IMR-90 (cell line): ENCODE data around the gene PRPSAP1. TPM values are rescaled to one million over a fixed set of nuclear protein-coding genes. Genes with fewer than 3 reads are reported as not detected.

Source experiments
- ATAC-seq: fragments of 200-7000 bp; cut with Tn5 transposase; 2 replicates; pipeline ENCODE4 v1.9.1; 2020; ENCODE audit warnings: low read depth, mild to moderate bottlenecking, moderate library complexity
- BruUV-seq: library from RNA; stranded (reverse); fragments of 400-500 nt; replicated peaks from 2 replicates; lab custom pipeline; 2021; lab: Mats Ljungman, UMichigan
- CTCF ChIA-PET: fragments of 300-600 bp; formaldehyde crosslinking; extraction: SDS; loops from one replicate; lab custom pipeline; 2021; ENCODE audit warnings: antibody characterized with exemption; lab: Yijun Ruan, JAX
- POLR2A ChIA-PET: fragments of 300-600 bp; sonication (Branson Sonifier 250); formaldehyde crosslinking; loops from one replicate; lab custom pipeline; 2022; ENCODE audit warnings: antibody characterized with exemption; ENCODE audit not compliant: unreplicated experiment; lab: Charles Lee
- DNase-seq: peaks from one replicate; pipeline ENCODE4 v3.0.0; 2013
- H2AFZ ChIP-seq: replicated peaks from 2 replicates; pipeline ENCODE3; 2013; ENCODE audit warnings: low read length, mild to moderate bottlenecking; ENCODE audit not compliant: poor library complexity
- H2AK5ac ChIP-seq: 2 replicates; pipeline ENCODE4 v1.6.1; 2013; ENCODE audit warnings: low read depth, low read length, inconsistent platforms
- H2AK9ac ChIP-seq: replicated peaks from 2 replicates; pipeline ENCODE3; 2013; ENCODE audit warnings: mild to moderate bottlenecking, low read depth, low read length, moderate library complexity; ENCODE audit not compliant: poor library complexity
- H2BK120ac ChIP-seq: 2 replicates; pipeline ENCODE4 v1.6.1; 2013; ENCODE audit warnings: low read depth, low read length, inconsistent platforms
- H2BK15ac ChIP-seq: 3 replicates; pipeline ENCODE4 v1.6.1; 2013; ENCODE audit warnings: low read depth, low read length, inconsistent platforms
- H2BK20ac ChIP-seq: 2 replicates; pipeline ENCODE4 v1.6.1; 2013; ENCODE audit warnings: low read depth, mild to moderate bottlenecking, inconsistent platforms, low read length, moderate library complexity
- H2BK5ac ChIP-seq: 2 replicates; pipeline ENCODE4 v1.6.1; 2013; ENCODE audit warnings: mild to moderate bottlenecking, low read depth, low read length, inconsistent platforms; ENCODE audit not compliant: poor library complexity, severe bottlenecking
- H3K14ac ChIP-seq: replicated peaks from 2 replicates; pipeline ENCODE4 v1.6.1; 2013; ENCODE audit warnings: low read depth, low read length, inconsistent platforms
- H3K18ac ChIP-seq: 2 replicates; pipeline ENCODE4 v1.6.1; 2013; ENCODE audit warnings: low read depth, low read length, control low read depth
- H3K23ac ChIP-seq: 2 replicates; pipeline ENCODE4 v1.6.1; 2013; ENCODE audit warnings: low read depth, low read length, inconsistent platforms
- H3K27ac ChIP-seq: 2 replicates; pipeline ENCODE4 v1.5.1; 2013; ENCODE audit warnings: mild to moderate bottlenecking, control low read depth, low read length; ENCODE audit not compliant: insufficient read depth
- H3K27me3 ChIP-seq: 2 replicates; pipeline ENCODE4 v1.6.1; 2013; ENCODE audit warnings: low read length; ENCODE audit not compliant: control insufficient read depth, insufficient read depth
- H3K36me3 ChIP-seq: 2 replicates; pipeline ENCODE4 v1.6.1; 2013; ENCODE audit warnings: low read length, mixed read lengths; ENCODE audit not compliant: control insufficient read depth, insufficient read depth
- H3K4ac ChIP-seq: 2 replicates; pipeline ENCODE4 v1.6.1; 2013; ENCODE audit warnings: low read depth, low read length, inconsistent platforms
- H3K4me1 ChIP-seq: 2 replicates; pipeline ENCODE4 v1.6.1; 2013; ENCODE audit warnings: low read length, mixed read lengths; ENCODE audit not compliant: control insufficient read depth, insufficient read depth
- H3K4me2 ChIP-seq: 2 replicates; pipeline ENCODE4 v1.6.1; 2013; ENCODE audit warnings: low read depth, mild to moderate bottlenecking, control low read depth, low read length, moderate library complexity
- H3K4me3 ChIP-seq: 2 replicates; pipeline ENCODE4 v1.5.1; 2013; ENCODE audit warnings: low read depth, mild to moderate bottlenecking, control low read depth, low read length, moderate library complexity; ENCODE audit not compliant: insufficient read depth
- H3K56ac ChIP-seq: 2 replicates; pipeline ENCODE4 v1.6.1; 2013; ENCODE audit warnings: low read length, inconsistent platforms; ENCODE audit not compliant: insufficient read depth; ENCODE audit errors: extremely low read depth
- H3K79me1 ChIP-seq, 2 experiments: 2 replicates each; pipeline ENCODE4 v1.6.1; 2013; ENCODE audit warnings: low read length in 2 of 2, inconsistent platforms in 1 of 2, low read depth in 1 of 2
- H3K9ac ChIP-seq: 2 replicates; pipeline ENCODE4 v1.6.1; 2013; ENCODE audit warnings: low read depth, low read length, control low read depth
- H3K9me1 ChIP-seq: 2 replicates; pipeline ENCODE4 v1.6.1; 2013; ENCODE audit warnings: low read length, inconsistent platforms; ENCODE audit not compliant: insufficient read depth
- H3K9me3 ChIP-seq: 2 replicates; pipeline ENCODE4 v1.6.1; 2013; ENCODE audit warnings: low read length; ENCODE audit not compliant: control insufficient read depth, insufficient read depth
- H4K20me1 ChIP-seq: 2 replicates; pipeline ENCODE4 v1.6.1; 2013; ENCODE audit warnings: low read length, inconsistent platforms; ENCODE audit not compliant: insufficient read depth
- H4K5ac ChIP-seq: 2 replicates; pipeline ENCODE4 v1.6.1; 2013; ENCODE audit warnings: mild to moderate bottlenecking, low read depth, low read length, control low read depth
- H4K8ac ChIP-seq, 2 experiments: 2 replicates each; pipeline ENCODE4 v1.6.1; 2013; ENCODE audit warnings: low read depth in 2 of 2, low read length in 2 of 2, control low read depth in 1 of 2, inconsistent platforms in 1 of 2
- H4K91ac ChIP-seq: 2 replicates; pipeline ENCODE4 v1.6.1; 2013; ENCODE audit warnings: low read depth, low read length, inconsistent platforms; ENCODE audit not compliant: insufficient read depth
- BHLHE40 ChIP-seq: fragments of 150-350 bp; IDR thresholded peaks from 2 replicates; pipeline ENCODE4 v1.6.1; 2016; ENCODE audit warnings: mild to moderate bottlenecking, low read depth, low read length
- CEBPB ChIP-seq: IDR thresholded peaks from 2 replicates; pipeline ENCODE4 v1.6.1; 2012; ENCODE audit warnings: low read depth, low read length, improper control_type of control experiment
- CHD1 ChIP-seq: IDR thresholded peaks from 2 replicates; pipeline ENCODE4 v1.6.1; 2012; ENCODE audit warnings: low read depth, low read length, improper control_type of control experiment
- FOS ChIP-seq: fragments of 150-350 bp; IDR thresholded peaks from 2 replicates; pipeline ENCODE4 v1.6.1; 2016; ENCODE audit warnings: low read depth, low read length
- MAFK ChIP-seq: IDR thresholded peaks from 2 replicates; pipeline ENCODE4 v1.6.1; 2012; ENCODE audit warnings: low read depth, low read length, improper control_type of control experiment
- MAZ ChIP-seq: IDR thresholded peaks from 2 replicates; pipeline ENCODE4 v1.6.1; 2012; ENCODE audit warnings: low read depth, mild to moderate bottlenecking, low read length, improper control_type of control experiment, moderate library complexity, borderline replicate concordance
- MXI1 ChIP-seq: IDR thresholded peaks from 2 replicates; pipeline ENCODE4 v1.6.1; 2012; ENCODE audit warnings: low read depth, mild to moderate bottlenecking, low read length, moderate library complexity, borderline replicate concordance
- NFE2L2 ChIP-seq: fragments of 150-350 bp; IDR thresholded peaks from 2 replicates; pipeline ENCODE4 v1.6.1; 2016; ENCODE audit warnings: low read depth, mild to moderate bottlenecking, low read length
- POLR2A ChIP-seq: IDR thresholded peaks from 2 replicates; pipeline ENCODE4 v1.6.1; 2012; ENCODE audit warnings: mild to moderate bottlenecking, low read depth, low read length
- RAD21 ChIP-seq: IDR thresholded peaks from 2 replicates; pipeline ENCODE4 v1.6.1; 2012; ENCODE audit warnings: low read length, improper control_type of control experiment
- RCOR1 ChIP-seq: IDR thresholded peaks from 2 replicates; pipeline ENCODE4 v1.6.1; 2012; ENCODE audit warnings: mild to moderate bottlenecking, low read length, improper control_type of control experiment; ENCODE audit not compliant: insufficient replicate concordance
- RFX5 ChIP-seq: IDR thresholded peaks from 2 replicates; pipeline ENCODE4 v1.8.0; 2012; ENCODE audit warnings: low read depth, mild to moderate bottlenecking, low read length, moderate library complexity
- SMC3 ChIP-seq: fragments of 150-350 bp; IDR thresholded peaks from 2 replicates; pipeline ENCODE4 v1.6.1; 2016; ENCODE audit warnings: low read depth, mild to moderate bottlenecking, antibody characterized with exemption, low read length, moderate library complexity
- WGBS, 2 experiments: methylation state at CpG; one replicate each; pipeline versions ENCODE4 v1.1.5 to v1.1.7; 2013; ENCODE audit warnings: missing lambda C conversion rate in 2 of 2; ENCODE audit not compliant: insufficient read length in 1 of 2; ENCODE audit errors: extremely low coverage in 2 of 2; 5-methylcytosine and 5-hydroxymethylcytosine counted together
- dilution Hi-C: fragments of 300-500 bp; cut with HindIII; formaldehyde crosslinking; loops from one replicate; pipeline ENCODE4 v1.14.3; 2018; ENCODE audit warnings: low sequenced_read_pairs; ENCODE audit not compliant: unreplicated experiment
- in situ Hi-C: fragments of 300-500 bp; cut with MboI; formaldehyde crosslinking; loops from 3 replicates; pipeline ENCODE4 v1.14.3; 2019; ENCODE audit warnings: low sequenced_read_pairs, inconsistent platforms, mixed read lengths
- intact Hi-C: fragments of 100-400 bp; cut with micrococcal nuclease; formaldehyde crosslinking; loops from 2 replicates; pipeline ENCODE4 v1.10.0; 2022
- polyA plus RNA-seq, 3 experiments: library from polyadenylated mRNA; depleted of rRNA; stranded (reverse); fragments of >200 nt; gene quantifications; 2 replicates each; pipeline ENCODE4 v1.2.3, GENCODE V29; 2012; ENCODE audit warnings: low replicate concordance in 1 of 3
- total RNA-seq: library from RNA; depleted of rRNA; stranded (reverse); fragments of >200 nt; gene quantifications from 2 replicates; pipeline ENCODE4 v1.2.3, GENCODE V29; 2012
- TF ChIP-seq, protein P1 (sequence below): conservative IDR thresholded peaks from 2 replicates; pipeline ENCODE4 v1.5.1; 2012; ENCODE audit warnings: mild to moderate bottlenecking, low read depth, low read length, improper control_type of control experiment
- TF ChIP-seq, protein P2 (sequence below): fragments of 150-350 bp; IDR thresholded peaks from 2 replicates; pipeline ENCODE4 v1.6.1; 2016; ENCODE audit warnings: low read depth, mild to moderate bottlenecking, low read length, moderate library complexity, borderline replicate concordance
- TF ChIP-seq, protein P3 (sequence below): fragments of 150-350 bp; IDR thresholded peaks from 2 replicates; pipeline ENCODE4 v1.6.1; 2017; ENCODE audit warnings: mild to moderate bottlenecking, antibody characterized with exemption, low read length, low read depth

Gene PRPSAP1
- total and polyA plus RNA-seq, 2 of the 4 experiments (the other 2 are of a cell fraction) = 34.4 to 48.6 TPM

DNA sequence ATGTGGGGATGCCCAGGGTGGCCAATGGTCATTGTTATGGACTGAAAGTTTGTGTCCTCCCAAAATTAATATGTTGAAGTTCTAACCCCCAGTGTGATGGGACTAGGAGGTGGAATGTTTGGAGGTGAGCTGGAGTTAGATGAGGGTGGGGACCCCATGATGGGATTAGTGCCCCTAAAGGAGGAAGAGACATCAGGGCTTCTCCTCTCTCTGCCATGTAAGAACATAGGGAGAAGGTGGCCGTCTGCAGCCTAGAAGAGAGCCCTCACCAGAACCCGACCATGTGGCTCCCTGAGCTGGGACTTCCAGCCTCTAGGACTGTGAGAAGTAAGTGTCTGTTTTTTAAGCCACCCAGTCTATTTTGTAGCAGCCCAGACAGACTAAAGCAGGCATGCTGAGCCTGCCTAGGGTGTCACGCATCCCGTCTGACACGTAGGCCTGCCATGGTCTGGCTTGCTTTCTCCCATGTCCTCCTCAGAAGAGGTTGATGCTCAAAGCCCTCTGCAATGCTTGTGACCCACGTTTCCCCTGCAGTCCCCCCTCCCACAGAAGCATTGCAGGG is 4.0 kb upstream of the PRPSAP1 start:
- Histone ChIP-seq H3K4me1 (peaks cover 9% of the 10 kb centered on the region), H3K23ac (no peak overlapping the region), H3K56ac (no peak overlapping the region), H3K36me3 (no peaks in the 10 kb centered on the region), H2AK5ac (no peak overlapping the region), H2BK120ac (no peak overlapping the region), H4K20me1 (peaks cover 3% of the 10 kb centered on the region; the same call in 1 of the 2 replicates), H2BK5ac (no peak overlapping the region), H4K5ac (no peak overlapping the region), H3K27ac (no peak overlapping the region), H3K79me1 (peaks cover 2 to 9% of the 10 kb centered on the region in 2 experiments; a peak in 3 of 4 replicates), H3K9ac (no peak overlapping the region), H3K14ac (no peak overlapping the region), H4K91ac (no peak overlapping the region), H3K4me2 (no peak overlapping the region), H3K27me3 (no peaks in the 10 kb centered on the region), H2BK20ac (no peak overlapping the region), H3K4me3 (no peak overlapping the region), H3K9me3 (no peaks in the 10 kb centered on the region), H3K9me1 (no peaks in the 10 kb centered on the region), H3K4ac (no peak overlapping the region), H2AK9ac (no peak overlapping the region), H4K8ac (no peak overlapping the region), H2AFZ (no peak overlapping the region), H2BK15ac (no peak overlapping the region), H3K18ac (no peak overlapping the region)
- ChIA-PET CTCF (interaction anchor here (1.5 kb wide), 1 partner anchor 13 kb away, joined by 6 read pairs; no protein-coding TSS in a partner anchor), POLR2A (no interaction called here)
- no peak for ATAC-seq
- no TSS peak for BruUV-seq
- WGBS, 2 experiments = 100% methylated on average over 1 of the region's 6 CpGs; no CpG with 5 or more reads in 1 of the 2 experiments
- dilution Hi-C loops (no loop called here), in situ Hi-C loops (no loop called here), intact Hi-C loops (no loop called here)
- TF ChIP-seq MAZ = no peak
- TF ChIP-seq RAD21 = no peak
- TF ChIP-seq NFE2L2 = no peak
- no peak for TF ChIP-seq BHLHE40
- no peak for TF ChIP-seq FOS
- no peak for TF ChIP-seq CEBPB
- no peak for TF ChIP-seq MXI1
- TF ChIP-seq, protein P1, sequence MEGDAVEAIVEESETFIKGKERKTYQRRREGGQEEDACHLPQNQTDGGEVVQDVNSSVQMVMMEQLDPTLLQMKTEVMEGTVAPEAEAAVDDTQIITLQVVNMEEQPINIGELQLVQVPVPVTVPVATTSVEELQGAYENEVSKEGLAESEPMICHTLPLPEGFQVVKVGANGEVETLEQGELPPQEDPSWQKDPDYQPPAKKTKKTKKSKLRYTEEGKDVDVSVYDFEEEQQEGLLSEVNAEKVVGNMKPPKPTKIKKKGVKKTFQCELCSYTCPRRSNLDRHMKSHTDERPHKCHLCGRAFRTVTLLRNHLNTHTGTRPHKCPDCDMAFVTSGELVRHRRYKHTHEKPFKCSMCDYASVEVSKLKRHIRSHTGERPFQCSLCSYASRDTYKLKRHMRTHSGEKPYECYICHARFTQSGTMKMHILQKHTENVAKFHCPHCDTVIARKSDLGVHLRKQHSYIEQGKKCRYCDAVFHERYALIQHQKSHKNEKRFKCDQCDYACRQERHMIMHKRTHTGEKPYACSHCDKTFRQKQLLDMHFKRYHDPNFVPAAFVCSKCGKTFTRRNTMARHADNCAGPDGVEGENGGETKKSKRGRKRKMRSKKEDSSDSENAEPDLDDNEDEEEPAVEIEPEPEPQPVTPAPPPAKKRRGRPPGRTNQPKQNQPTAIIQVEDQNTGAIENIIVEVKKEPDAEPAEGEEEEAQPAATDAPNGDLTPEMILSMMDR = no peak
- TF ChIP-seq, protein P2, sequence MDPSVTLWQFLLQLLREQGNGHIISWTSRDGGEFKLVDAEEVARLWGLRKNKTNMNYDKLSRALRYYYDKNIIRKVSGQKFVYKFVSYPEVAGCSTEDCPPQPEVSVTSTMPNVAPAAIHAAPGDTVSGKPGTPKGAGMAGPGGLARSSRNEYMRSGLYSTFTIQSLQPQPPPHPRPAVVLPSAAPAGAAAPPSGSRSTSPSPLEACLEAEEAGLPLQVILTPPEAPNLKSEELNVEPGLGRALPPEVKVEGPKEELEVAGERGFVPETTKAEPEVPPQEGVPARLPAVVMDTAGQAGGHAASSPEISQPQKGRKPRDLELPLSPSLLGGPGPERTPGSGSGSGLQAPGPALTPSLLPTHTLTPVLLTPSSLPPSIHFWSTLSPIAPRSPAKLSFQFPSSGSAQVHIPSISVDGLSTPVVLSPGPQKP = no peak
- no peak for TF ChIP-seq SMC3
- no peak for TF ChIP-seq MAFK
- TF ChIP-seq RCOR1 = no peak
- no peak for TF ChIP-seq POLR2A
- no peak for TF ChIP-seq CHD1
- TF ChIP-seq, protein P3, sequence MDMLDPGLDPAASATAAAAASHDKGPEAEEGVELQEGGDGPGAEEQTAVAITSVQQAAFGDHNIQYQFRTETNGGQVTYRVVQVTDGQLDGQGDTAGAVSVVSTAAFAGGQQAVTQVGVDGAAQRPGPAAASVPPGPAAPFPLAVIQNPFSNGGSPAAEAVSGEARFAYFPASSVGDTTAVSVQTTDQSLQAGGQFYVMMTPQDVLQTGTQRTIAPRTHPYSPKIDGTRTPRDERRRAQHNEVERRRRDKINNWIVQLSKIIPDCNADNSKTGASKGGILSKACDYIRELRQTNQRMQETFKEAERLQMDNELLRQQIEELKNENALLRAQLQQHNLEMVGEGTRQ = no peak
- no peak for TF ChIP-seq RFX5
- no peak for DNase-seq
